GM23248 (cell line): ENCODE results near the gene IQSEC1. TPM values are rescaled to one million over a fixed set of nuclear protein-coding genes. Genes with fewer than 3 reads are reported as not detected.

ENCODE experiments used
- DNase-seq: peaks from one replicate; pipeline ENCODE4 v3.0.0-alpha.2; 2015
- H2AFZ ChIP-seq: fragments of 200-600 bp; sonication (generic); 2 replicates; pipeline ENCODE4 v1.6.1; 2016; ENCODE audit warnings: antibody characterized with exemption
- H3F3A ChIP-seq: fragments of 200-600 bp; sonication (generic); 2 replicates; pipeline ENCODE4 v1.6.1; 2016; ENCODE audit warnings: mild to moderate bottlenecking, antibody characterized with exemption, mixed run types; ENCODE audit not compliant: insufficient read depth
- H3K27ac ChIP-seq: fragments of 200-600 bp; sonication (generic); 2 replicates; pipeline ENCODE4 v1.5.1; 2016; ENCODE audit warnings: mild to moderate bottlenecking
- H3K27me3 ChIP-seq: fragments of 200-600 bp; sonication (generic); replicated peaks from 2 replicates; pipeline ENCODE4 v1.6.1; 2016; ENCODE audit warnings: mild to moderate bottlenecking; ENCODE audit not compliant: insufficient read depth
- H3K36me3 ChIP-seq: fragments of 200-600 bp; sonication (generic); 2 replicates; pipeline ENCODE4 v1.6.1; 2016; ENCODE audit warnings: low read depth, mild to moderate bottlenecking
- H3K4me1 ChIP-seq: fragments of 200-600 bp; sonication (generic); 2 replicates; pipeline ENCODE4 v1.6.1; 2016; ENCODE audit warnings: mild to moderate bottlenecking; ENCODE audit not compliant: insufficient read depth
- H3K4me2 ChIP-seq: fragments of 200-600 bp; sonication (generic); one replicate; pipeline ENCODE4 v1.6.1; 2016; ENCODE audit warnings: mild to moderate bottlenecking; ENCODE audit not compliant: unreplicated experiment
- H3K4me3 ChIP-seq: fragments of 200-600 bp; sonication (generic); 2 replicates; pipeline ENCODE4 v1.5.1; 2016; ENCODE audit warnings: mild to moderate bottlenecking
- H3K79me2 ChIP-seq: fragments of 200-600 bp; sonication (generic); 2 replicates; pipeline ENCODE4 v1.6.1; 2016; ENCODE audit warnings: mild to moderate bottlenecking; ENCODE audit not compliant: insufficient read depth
- H3K9ac ChIP-seq: fragments of 200-600 bp; sonication (generic); 2 replicates; pipeline ENCODE4 v1.6.1; 2016; ENCODE audit warnings: mild to moderate bottlenecking
- H3K9me2 ChIP-seq: fragments of 200-600 bp; sonication (generic); 2 replicates; pipeline ENCODE4 v1.6.1; 2016; ENCODE audit warnings: mixed run types, mild to moderate bottlenecking, moderate library complexity; ENCODE audit not compliant: insufficient read depth
- H3K9me3 ChIP-seq: fragments of 200-600 bp; sonication (generic); one replicate; pipeline ENCODE4 v1.6.1; 2017; ENCODE audit warnings: low read depth
- H4K20me1 ChIP-seq: fragments of 200-600 bp; sonication (generic); 2 replicates; pipeline ENCODE4 v1.6.0; 2016; ENCODE audit not compliant: insufficient read depth
- EZH2 ChIP-seq: fragments of 200-600 bp; sonication (generic); IDR thresholded peaks from 2 replicates; pipeline ENCODE4 v1.6.1; 2018; ENCODE audit warnings: antibody characterized with exemption, mild to moderate bottlenecking; ENCODE audit not compliant: insufficient read depth, poor library complexity, severe bottlenecking
- EZH2phosphoT487 ChIP-seq: fragments of 200-600 bp; sonication (generic); IDR thresholded peaks from 2 replicates; pipeline ENCODE4 v1.6.1; 2018; ENCODE audit warnings: antibody characterized with exemption, moderate library complexity, mild to moderate bottlenecking, low read depth; ENCODE audit not compliant: insufficient read depth
- WGBS, 2 experiments: methylation state at CpG; one replicate each; pipeline ENCODE4 v1.1.6; 2015 to 2017; ENCODE audit warnings: low lambda C conversion rate in 2 of 2, low coverage in 1 of 2; ENCODE audit errors: missing lambda C conversion rate in 2 of 2; 5-methylcytosine and 5-hydroxymethylcytosine counted together
- in situ Hi-C: fragments of 300-500 bp; cut with MboI; formaldehyde crosslinking; loops from 2 replicates; pipeline ENCODE4 v1.15.0; 2020
- polyA plus RNA-seq: library from polyadenylated mRNA; unstranded; fragments of >200 nt; fragmentation: Nextera tagmentation; extraction: Ambion mirVana; gene quantifications from 2 replicates; pipeline ENCODE4 v1.2.1, GENCODE V29; 2016
- total RNA-seq: library from RNA; depleted of rRNA; stranded (reverse); fragments of >200 nt; shearing (Covaris generic); gene quantifications from 2 replicates; pipeline ENCODE4 v1.2.3, GENCODE V29; 2014

IQSEC1 gene
- total and polyA plus RNA-seq, 2 experiments from 2014 or later = 5.1 to 21.6 TPM

DNA sequence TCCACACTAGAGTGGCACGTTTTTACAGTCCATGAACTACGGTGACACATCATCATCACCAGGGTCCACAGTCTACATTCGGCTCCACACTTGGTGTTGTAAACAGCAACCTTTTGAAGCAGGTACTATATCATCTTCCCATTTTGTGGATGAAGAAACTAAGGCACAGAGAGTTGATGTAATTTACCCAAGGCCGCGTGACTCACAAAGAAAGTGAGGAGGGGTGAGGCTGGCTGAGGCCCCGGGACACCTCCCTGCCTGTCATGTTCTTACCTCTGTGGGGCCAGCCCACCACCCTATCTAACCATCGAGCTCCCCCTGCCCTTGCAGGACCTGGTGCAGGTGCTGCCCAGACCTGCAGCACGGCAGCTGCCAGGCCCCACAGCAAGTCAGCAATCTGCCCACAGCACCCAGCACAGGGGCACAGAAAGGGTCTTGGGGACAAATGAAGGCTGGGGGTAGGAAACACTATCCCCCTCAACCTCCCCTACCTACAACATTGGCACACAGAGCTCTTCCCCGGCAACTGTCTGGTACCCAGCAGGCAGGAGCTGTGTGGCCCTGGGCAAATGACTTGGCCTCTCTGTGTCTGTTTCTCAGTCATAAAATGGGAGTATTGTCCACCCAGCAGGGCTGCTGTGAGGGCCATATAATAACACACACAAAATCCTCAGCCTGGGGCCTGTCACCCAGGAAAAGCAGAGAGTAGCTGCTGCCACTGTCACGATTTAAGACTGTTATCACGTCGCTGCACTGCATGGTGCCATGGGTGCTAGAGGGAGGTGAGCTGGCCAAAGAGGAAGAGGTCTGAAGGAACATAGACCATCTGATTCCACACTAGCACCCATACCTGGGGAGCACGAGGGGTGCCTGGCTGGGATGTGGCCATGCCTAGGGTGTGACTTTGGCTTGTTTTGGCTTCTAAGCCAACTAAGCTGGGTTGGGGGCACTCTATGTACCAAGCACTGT is 115.1 kb downstream of the IQSEC1 start:
- TF ChIP-seq EZH2 (no peak), EZH2phosphoT487 (no peak)
- no peaks in the 10 kb centered on the region for H4K20me1 ChIP-seq
- no peak overlapping the region for H3K9ac ChIP-seq
- peaks cover 13% of the 10 kb centered on the region for H3K4me1 ChIP-seq
- no peaks in the 10 kb centered on the region for H3K9me2 ChIP-seq
- WGBS, 2 experiments = 83 to 87% methylated on average over 13 of the region's 13 CpGs
- H3K27ac ChIP-seq = no peak overlapping the region
- H3K4me2 ChIP-seq = no peak overlapping the region
- no peak overlapping the region for H2AFZ ChIP-seq
- no peak overlapping the region for H3K4me3 ChIP-seq
- H3K9me3 ChIP-seq = no peaks in the 10 kb centered on the region
- H3F3A ChIP-seq = no peaks in the 10 kb centered on the region
- DNase-seq = no peak
- H3K79me2 ChIP-seq = peaks cover 99% of the 10 kb centered on the region
- no peaks in the 10 kb centered on the region for H3K36me3 ChIP-seq
- in situ Hi-C loops = no loop called here
- H3K27me3 ChIP-seq = no peaks in the 10 kb centered on the region

DNA sequence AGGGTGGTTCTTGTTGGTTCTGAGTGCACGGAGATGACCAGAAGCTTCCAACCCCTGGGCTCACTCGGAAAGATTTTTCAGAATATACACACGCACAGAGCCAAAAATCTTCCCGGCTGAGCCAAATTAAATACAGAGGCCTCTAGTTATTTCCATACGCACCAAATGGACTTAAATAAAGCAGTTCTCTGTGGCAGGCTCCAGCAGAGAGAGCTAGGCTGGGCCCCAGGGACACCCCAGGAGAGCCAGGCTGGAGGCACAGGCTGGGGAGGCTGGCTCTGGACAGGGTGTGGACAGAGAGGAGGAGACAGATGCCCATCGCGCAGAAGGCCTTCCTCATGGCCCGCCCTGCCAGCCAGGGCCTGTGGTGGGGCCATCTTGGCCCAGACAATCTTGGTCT is 115.9 kb downstream of the IQSEC1 start:
- Histone ChIP-seq H3K4me2 (no peak overlapping the region), H3K79me2 (peaks cover 99% of the 10 kb centered on the region), H3K27me3 (no peaks in the 10 kb centered on the region), H3K4me3 (no peak overlapping the region), H3K36me3 (no peaks in the 10 kb centered on the region), H2AFZ (no peak overlapping the region), H3K27ac (no peak overlapping the region), H4K20me1 (no peaks in the 10 kb centered on the region), H3K9ac (no peak overlapping the region), H3K9me3 (no peaks in the 10 kb centered on the region), H3K9me2 (no peaks in the 10 kb centered on the region), H3K4me1 (peaks cover 13% of the 10 kb centered on the region), H3F3A (no peaks in the 10 kb centered on the region)
- in situ Hi-C loops = no loop called here
- no peak for DNase-seq
- TF ChIP-seq EZH2 = no peak
- TF ChIP-seq EZH2phosphoT487 = no peak
- WGBS, 2 experiments = 64 to 79% methylated on average over 8 of the region's 8 CpGs

DNA sequence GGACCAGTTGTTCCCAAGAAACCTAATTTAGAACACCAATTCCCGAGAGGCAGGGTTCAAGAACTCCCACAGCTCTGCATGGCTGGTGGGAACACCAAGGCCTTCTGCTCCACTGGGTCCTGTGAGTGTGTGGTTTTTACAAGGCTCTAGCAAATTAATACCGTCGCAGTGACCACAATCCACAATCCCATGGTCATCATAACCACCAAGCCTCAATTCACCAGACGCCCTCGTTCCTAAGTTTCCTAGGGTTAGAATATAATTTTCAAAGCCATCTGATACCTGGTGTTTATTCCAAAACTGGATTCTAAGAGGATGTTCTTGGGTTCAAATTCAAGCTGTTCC is 116.9 kb downstream of the IQSEC1 start:
- H3K4me1 ChIP-seq = peaks cover 13% of the 10 kb centered on the region
- no peak for TF ChIP-seq EZH2
- no peak for TF ChIP-seq EZH2phosphoT487
- no peak overlapping the region for H3K9ac ChIP-seq
- H4K20me1 ChIP-seq = no peaks in the 10 kb centered on the region
- no peak for DNase-seq
- no peaks in the 10 kb centered on the region for H3K9me3 ChIP-seq
- 87 to 88% methylated on average over 5 of the region's 5 CpGs for WGBS, 2 experiments
- H3F3A ChIP-seq = no peaks in the 10 kb centered on the region
- H2AFZ ChIP-seq = no peak overlapping the region
- no peak overlapping the region for H3K27ac ChIP-seq
- H3K79me2 ChIP-seq = peaks cover 98% of the 10 kb centered on the region
- no peaks in the 10 kb centered on the region for H3K27me3 ChIP-seq
- H3K36me3 ChIP-seq = no peaks in the 10 kb centered on the region
- in situ Hi-C loops = no loop called here
- H3K4me3 ChIP-seq = no peak overlapping the region
- H3K9me2 ChIP-seq = no peaks in the 10 kb centered on the region
- no peak overlapping the region for H3K4me2 ChIP-seq

DNA sequence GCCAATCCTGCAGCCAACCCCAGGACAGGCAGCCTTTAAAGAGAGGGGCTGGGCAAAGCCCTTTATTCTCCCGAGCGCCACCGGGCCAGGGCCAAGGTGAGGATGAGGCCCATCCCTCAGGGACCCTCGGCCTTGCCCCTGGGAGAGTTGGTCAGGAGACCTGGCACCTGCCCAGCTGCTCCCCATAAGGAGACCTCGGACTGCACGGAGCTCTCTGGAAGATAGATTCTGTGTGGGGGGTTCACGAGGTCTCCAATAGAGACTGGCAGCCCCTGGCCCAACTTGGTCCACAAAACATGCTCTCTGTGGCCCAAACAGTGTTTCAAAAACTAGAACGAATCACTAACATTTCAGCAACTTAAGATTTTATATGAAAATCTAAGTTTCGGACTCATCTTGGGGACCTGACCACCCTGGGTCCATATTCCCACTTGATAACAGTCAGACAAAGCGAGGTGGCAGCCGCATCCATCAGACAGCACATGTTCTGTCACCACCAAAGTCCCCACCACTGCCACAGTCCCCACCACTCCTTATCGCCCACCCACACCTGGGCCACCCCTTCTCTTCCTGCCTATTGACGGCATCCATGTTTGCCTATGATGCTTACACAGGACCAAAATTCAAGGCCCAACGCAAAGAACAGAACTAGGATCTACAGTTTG is 117.4 kb downstream of the IQSEC1 start:
- Histone ChIP-seq H3K4me2 (no peak overlapping the region), H3K9me3 (no peaks in the 10 kb centered on the region), H3K9me2 (no peaks in the 10 kb centered on the region), H3K9ac (peak overlapping the region; percentile 30; the same call in 1 of the 2 replicates), H3F3A (no peaks in the 10 kb centered on the region), H3K27me3 (no peaks in the 10 kb centered on the region), H3K36me3 (no peaks in the 10 kb centered on the region), H3K79me2 (peaks cover 98% of the 10 kb centered on the region), H3K27ac (no peak overlapping the region), H4K20me1 (no peaks in the 10 kb centered on the region), H2AFZ (no peak overlapping the region), H3K4me3 (no peak overlapping the region), H3K4me1 (peaks cover 13% of the 10 kb centered on the region)
- DNase-seq = no peak
- no peak for TF ChIP-seq EZH2phosphoT487
- no peak for TF ChIP-seq EZH2
- in situ Hi-C loops = no loop called here
- WGBS, 2 experiments = 95% methylated on average over 14 of the region's 14 CpGs
